Nucleus accumbens (tissue), 56 donors: Measurements from ENCODE around the gene YBX3.

Experiments used
- DNase-seq, 56 donors: peaks; one replicate each; lab custom pipeline; 2025; lab: John Stamatoyannopoulos, UW

The YBX3 gene

GRCh38 chr12:10722502-10722904 is 620 bp downstream of the YBX3 start:
- peak in 14 of 56 donors; percentile 5 to 52 (median 22) for DNase-seq

- peak in 53 of 56 donors; percentile 1 to 84 (median 47) for DNase-seq
These were observed 1.2 kb downstream of the YBX3 start for GRCh38 chr12:10721651-10722501.

GRCh38 chr12:10720974-10721650 is 2.0 kb downstream of the YBX3 start:
- no peak for DNase-seq

GRCh38 chr12:10719482-10719881 is 3.6 kb downstream of the YBX3 start:
- DNase-seq = no peak

GRCh38 chr12:10718279-10718821 is 4.8 kb downstream of the YBX3 start:
- peak in 1 of 56 donors; percentile 1 for DNase-seq

GRCh38 chr12:10717410-10717809 is 5.7 kb downstream of the YBX3 start:
- DNase-seq = no peak

GRCh38 chr12:10716704-10717315 is 6.3 kb downstream of the YBX3 start:
- DNase-seq = peak in 19 of 56 donors; percentile 1 to 55 (median 15)

- DNase-seq = no peak
These were observed 6.8 kb downstream of the YBX3 start for GRCh38 chr12:10716277-10716676.

GRCh38 chr12:10715491-10715890 is 7.6 kb downstream of the YBX3 start:
- no peak for DNase-seq

GRCh38 chr12:10709808-10710207 is 13.3 kb downstream of the YBX3 start:
- DNase-seq = no peak

- no peak for DNase-seq
These were observed 14.3 kb downstream of the YBX3 start for GRCh38 chr12:10708862-10709261.

GRCh38 chr12:10705655-10706054 is 17.5 kb downstream of the YBX3 start:
- no peak for DNase-seq

- no peak for DNase-seq
These were observed 21.3 kb downstream of the YBX3 start for GRCh38 chr12:10701843-10702242.

- no peak for DNase-seq
These were observed 21.9 kb downstream of the YBX3 start for GRCh38 chr12:10701131-10701681.

GRCh38 chr12:10700581-10700980 is 22.5 kb downstream of the YBX3 start:
- no peak for DNase-seq

GRCh38 chr12:10697862-10698261 is 25.3 kb downstream of the YBX3 start:
- DNase-seq = no peak

- DNase-seq = no peak
These were observed 26.0 kb downstream of the YBX3 start for GRCh38 chr12:10697156-10697555.

- DNase-seq = no peak
These were observed 32.2 kb downstream of the YBX3 start for GRCh38 chr12:10690906-10691305.

- DNase-seq = no peak
These were observed 34.0 kb downstream of the YBX3 start for GRCh38 chr12:10689146-10689545.

- DNase-seq = no peak
These were observed 35.1 kb downstream of the YBX3 start for GRCh38 chr12:10688042-10688441.
